ENCODE data around the gene RNF114.

The RNF114 gene

GRCh38 chr20:50001784-50002311 lies 65.7 kb downstream of the RNF114 start:
- no peak for TF ChIP-seq CTCF (IDR thresholded peaks at IDR 0.05)
- Histone ChIP-seq H3K4me3 (ENCODE audit: low read depth in 1 of 2, low read length in 1 of 2) (no peak overlapping the region), H3K4me1 (ENCODE audit: control insufficient read depth in 1 of 2, insufficient read depth in 1 of 2, low read depth in 1 of 2, low read length in 1 of 2) (peaks cover 33 to 36% of the 10 kb centered on the region in 2 experiments), H3K27ac (no peak overlapping the region), H3K36me3 (no peaks in the 10 kb centered on the region), H3K27me3 (peaks cover 17% of the 10 kb centered on the region), H3K9me3 (no peaks in the 10 kb centered on the region)

GRCh38 chr20:50003253-50003656 lies 67.1 kb downstream of the RNF114 start:
- H3K9me3 ChIP-seq = no peaks in the 10 kb centered on the region
- no peaks in the 10 kb centered on the region for H3K36me3 ChIP-seq
- H3K4me1 ChIP-seq (ENCODE audit: control insufficient read depth in 1 of 2, insufficient read depth in 1 of 2, low read depth in 1 of 2, low read length in 1 of 2) = peaks cover 33 to 36% of the 10 kb centered on the region in 2 experiments
- TF ChIP-seq CTCF (IDR thresholded peaks at IDR 0.05) = no peak
- H3K27ac ChIP-seq = no peak overlapping the region
- peaks cover 24% of the 10 kb centered on the region for H3K27me3 ChIP-seq
- H3K4me3 ChIP-seq (ENCODE audit: low read depth in 1 of 2, low read length in 1 of 2) = no peak overlapping the region
